Endothelial cell of umbilical vein (primary cell): ENCODE results near the gene LPIN2. TPM values are rescaled to one million over a fixed set of nuclear protein-coding genes. Genes with fewer than 3 reads are reported as not detected.

Experiments
- BruUV-seq: library from RNA; stranded (reverse); fragments of 400-500 nt; replicated peaks from 2 replicates; lab custom pipeline; 2021; lab: Mats Ljungman, UMichigan
- CTCF ChIA-PET: fragments of 300-600, 350-600 bp; sonication (Branson Sonifier 250); formaldehyde crosslinking; loops from one replicate; lab custom pipeline; 2021; ENCODE audit warnings: antibody characterized with exemption, inconsistent platforms; lab: Charles Lee
- POLR2A ChIA-PET: fragments of 300-600, 350-600 bp; sonication (Branson Sonifier 250); formaldehyde crosslinking; loops from one replicate; lab custom pipeline; 2021; ENCODE audit warnings: antibody characterized with exemption, inconsistent platforms; lab: Charles Lee
- DNase-seq: peaks from one replicate; pipeline ENCODE4 v3.0.0-alpha.2; 2011; ENCODE audit warnings: low read depth, low spot score
- FAIRE-seq: peaks from 2 replicates; lab custom pipeline; 2011; peaks lifted over from hg19 to GRCh38; lab: Jason Lieb, UNC
- H2AFZ ChIP-seq: 2 replicates; pipeline ENCODE4 v1.6.0; 2012; ENCODE audit warnings: low read depth, low read length, control low read depth, inconsistent platforms
- H3K27ac ChIP-seq: 2 replicates; pipeline ENCODE4 v1.5.1; 2011; ENCODE audit warnings: low read depth, mild to moderate bottlenecking, control low read depth, low read length, moderate library complexity; ENCODE audit not compliant: insufficient read depth
- H3K27me3 ChIP-seq, 2 experiments: 2 replicates each; pipeline versions ENCODE4 v1.6.0 to v1.6.1; 2011; ENCODE audit warnings: low read length in 2 of 2, mixed read lengths in 1 of 2; ENCODE audit not compliant: control insufficient read depth in 2 of 2, insufficient read depth in 2 of 2
- H3K36me3 ChIP-seq, 2 experiments: 2 replicates in 1 of 2; 3 replicates in 1 of 2; pipeline ENCODE4 v1.5.1; 2011; ENCODE audit warnings: low read length in 2 of 2, mild to moderate bottlenecking in 1 of 2, moderate library complexity in 1 of 2; ENCODE audit not compliant: control insufficient read depth in 2 of 2, insufficient read depth in 2 of 2; ENCODE audit errors: extremely low read depth in 1 of 2
- H3K4me1 ChIP-seq: 3 replicates; pipeline ENCODE4 v1.5.1; 2011; ENCODE audit warnings: mild to moderate bottlenecking, low read length; ENCODE audit not compliant: control insufficient read depth, insufficient read depth; ENCODE audit errors: extremely low read depth
- H3K4me2 ChIP-seq: 2 replicates; pipeline ENCODE4 v1.6.1; 2011; ENCODE audit warnings: low read length, control low read depth, mixed read lengths; ENCODE audit not compliant: insufficient read depth
- H3K4me3 ChIP-seq, 3 experiments: fragments of 200-600 bp in 1 of 3; sonication (generic), shearing (Covaris generic) in 1 of 3; replicated peaks in 1 of 3; 2 replicates each; pipeline ENCODE4 v1.5.1; 2011 to 2016; ENCODE audit warnings: control low read depth in 3 of 3, low read length in 3 of 3, mild to moderate bottlenecking in 2 of 3, inconsistent platforms in 1 of 3, low read depth in 1 of 3, moderate library complexity in 1 of 3; ENCODE audit not compliant: insufficient read depth in 1 of 3
- H3K79me2 ChIP-seq: 2 replicates; pipeline ENCODE4 v1.6.0; 2012; ENCODE audit warnings: low read length, inconsistent platforms; ENCODE audit not compliant: control insufficient read depth, insufficient read depth
- H3K9ac ChIP-seq: replicated peaks from 2 replicates; pipeline ENCODE3; 2011; ENCODE audit warnings: low read length, control low read depth; ENCODE audit not compliant: insufficient read depth; ENCODE audit errors: extremely low read depth
- H3K9me1 ChIP-seq: replicated peaks from 3 replicates; pipeline ENCODE4 v1.6.0; 2011; ENCODE audit warnings: mild to moderate bottlenecking, low read length; ENCODE audit not compliant: control insufficient read depth, insufficient read depth; ENCODE audit errors: extremely low read depth
- H3K9me3 ChIP-seq: replicated peaks from 2 replicates; pipeline ENCODE4 v1.5.1; 2012; ENCODE audit warnings: low read length, inconsistent platforms; ENCODE audit not compliant: control insufficient read depth, insufficient read depth
- H4K20me1 ChIP-seq: replicated peaks from 2 replicates; pipeline ENCODE3; 2011; ENCODE audit warnings: mild to moderate bottlenecking, low read length; ENCODE audit not compliant: control insufficient read depth, insufficient read depth; ENCODE audit errors: extremely low read depth
- CTCF ChIP-seq, 2 donors: IDR thresholded peaks; 1 replicate in 1 of 2; 2 replicates in 1 of 2; pipeline ENCODE4 v1.5.1; 2011; ENCODE audit warnings: low read length in 2 of 2, mild to moderate bottlenecking in 2 of 2, moderate library complexity in 2 of 2, control low read depth in 1 of 2, inconsistent platforms in 1 of 2, low read depth in 1 of 2; ENCODE audit not compliant: insufficient read depth in 1 of 2; ENCODE audit errors: extremely low read depth in 1 of 2
- EZH2 ChIP-seq: IDR thresholded peaks from 2 replicates; pipeline ENCODE4 v1.6.1; 2012; ENCODE audit warnings: borderline replicate concordance, low read depth, mild to moderate bottlenecking, moderate library complexity, low read length, inconsistent platforms; ENCODE audit not compliant: severe bottlenecking
- FOS ChIP-seq: IDR thresholded peaks from 2 replicates; pipeline ENCODE4 v1.6.1; 2011; ENCODE audit warnings: mild to moderate bottlenecking, low read length, moderate library complexity, borderline replicate concordance; ENCODE audit not compliant: insufficient read depth
- GATA2 ChIP-seq: IDR thresholded peaks from 2 replicates; pipeline ENCODE4 v1.7.0; 2011; ENCODE audit warnings: low read depth, mild to moderate bottlenecking, moderate library complexity, mixed read lengths, low read length; ENCODE audit not compliant: insufficient read length, insufficient read depth
- JUN ChIP-seq: IDR thresholded peaks from 2 replicates; pipeline ENCODE4 v1.6.1; 2011; ENCODE audit warnings: borderline replicate concordance, low read depth; ENCODE audit not compliant: insufficient read length, insufficient read depth
- MAX ChIP-seq: IDR thresholded peaks from 2 replicates; pipeline ENCODE4 v1.6.1; 2011; ENCODE audit not compliant: insufficient read depth, insufficient read length
- MYC ChIP-seq: IDR thresholded peaks from one replicate; pipeline ENCODE4 v1.6.1; 2011; ENCODE audit warnings: mild to moderate bottlenecking, low read depth, low read length
- POLR2A ChIP-seq: IDR thresholded peaks from 2 replicates; pipeline ENCODE4 v1.6.1; 2012; ENCODE audit warnings: low read depth, mild to moderate bottlenecking, control low read depth, low read length
- POLR2AphosphoS5 ChIP-seq: IDR thresholded peaks from 2 replicates; pipeline ENCODE4 v1.6.1; 2012; ENCODE audit warnings: low read depth, mild to moderate bottlenecking, control low read depth, low read length, moderate library complexity; ENCODE audit not compliant: insufficient read depth
- dilution Hi-C: fragments of 300-500 bp; cut with MboI; formaldehyde crosslinking; loops from one replicate; pipeline ENCODE4 v1.15.0; 2019; ENCODE audit warnings: low sequenced_read_pairs; ENCODE audit not compliant: extremely low pct_ligation_motif_present
- intact Hi-C: fragments of 100-400 bp; cut with micrococcal nuclease; formaldehyde crosslinking; loops from one replicate; pipeline ENCODE4 v1.10.0; 2022
- polyA plus RNA-seq, 4 experiments: library from polyadenylated mRNA; depleted of rRNA in 3 of 4; stranded (reverse) in 3 of 4; unstranded in 1 of 4; fragments of >200 nt; gene quantifications; 2 replicates each; pipeline versions ENCODE4 v1.2.1 to v1.2.3, GENCODE V29; 2011 to 2012; ENCODE audit warnings: missing spikeins in 1 of 4
- total RNA-seq: library from RNA; stranded (reverse); gene quantifications from 2 replicates; pipeline ENCODE4 v1.2.3, GENCODE V29; 2021

Gene LPIN2
- total and polyA plus RNA-seq, 2 donors (not counting 3 experiments of a cell fraction or from before 2014, with no cell fraction given): 14.7 to 24.4 TPM

GRCh38 chr18:2992995-2993877 lies 19.7 kb downstream of the LPIN2 start:
- Histone ChIP-seq H3K9me3 (no peaks in the 10 kb centered on the region), H3K4me1 (no peaks in the 10 kb centered on the region), H3K4me2 (no peak overlapping the region), H3K9me1 (no peaks in the 10 kb centered on the region), H3K27me3 (no peaks in the 10 kb centered on the region), H3K27ac (no peak overlapping the region), H2AFZ (no peak overlapping the region), H3K9ac (no peak overlapping the region), H3K4me3 (no peak overlapping the region), H3K79me2 (peaks cover 95% of the 10 kb centered on the region), H4K20me1 (no peaks in the 10 kb centered on the region), H3K36me3 (no peaks in the 10 kb centered on the region)
- DNase-seq (no peak), FAIRE-seq (no peak)
- intact Hi-C loops: no loop called here
- POLR2A ChIA-PET: no interaction called here
- BruUV-seq: no TSS peak
- TF ChIP-seq MAX (no peak), JUN (no peak), POLR2A (no peak), MYC (no peak), FOS (no peak), EZH2 (no peak), CTCF (IDR thresholded peaks at IDR 0.05; ENCODE audit: extremely low read depth in 1 of 2, insufficient read depth in 1 of 2, low read depth in 1 of 2, low read length in 2 of 2) (no peak), GATA2 (no peak), POLR2AphosphoS5 (no peak)
- dilution Hi-C loops: no loop called here
- CTCF ChIA-PET: interaction anchor here (0.7 to 3.5 kb wide), 6 partner anchors 8 to 158 kb away, joined by 3 to 22 read pairs (median 12); no protein-coding TSS in a partner anchor
